ENCODE measurements around the gene B4GALT2.

DNA sequence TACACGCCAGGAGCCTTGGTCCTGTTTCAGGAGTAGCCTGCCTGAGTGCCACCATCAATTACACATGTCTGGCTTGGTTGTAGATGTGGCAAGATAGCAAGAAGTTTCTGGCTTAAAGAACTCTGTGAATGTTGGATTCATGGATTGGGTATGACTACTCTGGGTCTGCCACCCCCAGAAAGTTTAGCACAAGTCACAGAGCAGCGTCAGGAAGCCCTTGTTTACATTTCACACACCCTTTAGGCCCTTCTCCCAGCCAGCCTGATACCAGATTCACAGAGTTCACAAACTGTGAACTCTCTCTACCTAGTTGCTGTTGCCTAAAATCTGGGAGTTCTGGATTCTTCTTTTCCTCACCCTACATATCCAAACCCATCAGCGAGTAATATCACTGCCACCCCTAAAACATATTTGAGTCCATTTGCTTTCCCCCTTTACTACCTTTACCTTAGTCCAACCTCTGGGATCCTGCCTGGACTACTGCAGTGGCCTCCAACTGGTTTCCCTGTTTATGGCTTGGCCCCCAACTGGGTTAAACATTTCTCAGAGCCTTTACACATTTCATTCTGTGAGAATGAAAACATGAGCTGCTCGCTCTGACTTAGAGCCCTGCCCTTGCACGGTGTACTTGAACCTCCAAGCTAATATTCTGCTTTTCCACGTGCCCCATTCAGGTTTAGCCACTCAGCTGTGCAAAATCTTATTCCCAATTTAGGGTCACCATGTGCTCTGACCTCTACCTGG lies 8.3 kb downstream of the B4GALT2 start:
- TF ChIP-seq EZH2phosphoT487 (IDR thresholded peaks at IDR 0.05; ENCODE audit: borderline replicate concordance) (no peak), CEBPB (IDR thresholded peaks at IDR 0.05; ENCODE audit: low read depth) (no peak), RAD21 (IDR thresholded peaks at IDR 0.05; ENCODE audit: low read depth) (no peak), EGR1 (IDR thresholded peaks at IDR 0.05; ENCODE audit: low read depth) (no peak), EZH2 (IDR thresholded peaks at IDR 0.05) (no peak)
- TF ChIP-seq, protein P1, sequence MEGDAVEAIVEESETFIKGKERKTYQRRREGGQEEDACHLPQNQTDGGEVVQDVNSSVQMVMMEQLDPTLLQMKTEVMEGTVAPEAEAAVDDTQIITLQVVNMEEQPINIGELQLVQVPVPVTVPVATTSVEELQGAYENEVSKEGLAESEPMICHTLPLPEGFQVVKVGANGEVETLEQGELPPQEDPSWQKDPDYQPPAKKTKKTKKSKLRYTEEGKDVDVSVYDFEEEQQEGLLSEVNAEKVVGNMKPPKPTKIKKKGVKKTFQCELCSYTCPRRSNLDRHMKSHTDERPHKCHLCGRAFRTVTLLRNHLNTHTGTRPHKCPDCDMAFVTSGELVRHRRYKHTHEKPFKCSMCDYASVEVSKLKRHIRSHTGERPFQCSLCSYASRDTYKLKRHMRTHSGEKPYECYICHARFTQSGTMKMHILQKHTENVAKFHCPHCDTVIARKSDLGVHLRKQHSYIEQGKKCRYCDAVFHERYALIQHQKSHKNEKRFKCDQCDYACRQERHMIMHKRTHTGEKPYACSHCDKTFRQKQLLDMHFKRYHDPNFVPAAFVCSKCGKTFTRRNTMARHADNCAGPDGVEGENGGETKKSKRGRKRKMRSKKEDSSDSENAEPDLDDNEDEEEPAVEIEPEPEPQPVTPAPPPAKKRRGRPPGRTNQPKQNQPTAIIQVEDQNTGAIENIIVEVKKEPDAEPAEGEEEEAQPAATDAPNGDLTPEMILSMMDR (IDR thresholded peaks at IDR 0.05 in 2 of 3, conservative IDR thresholded peaks at IDR 0.05 in 1 of 3; ENCODE audit: borderline replicate concordance in 1 of 3, insufficient read depth in 1 of 3, low read depth in 2 of 3, low read length in 2 of 3), result no peak
- TF ChIP-seq, protein P2, sequence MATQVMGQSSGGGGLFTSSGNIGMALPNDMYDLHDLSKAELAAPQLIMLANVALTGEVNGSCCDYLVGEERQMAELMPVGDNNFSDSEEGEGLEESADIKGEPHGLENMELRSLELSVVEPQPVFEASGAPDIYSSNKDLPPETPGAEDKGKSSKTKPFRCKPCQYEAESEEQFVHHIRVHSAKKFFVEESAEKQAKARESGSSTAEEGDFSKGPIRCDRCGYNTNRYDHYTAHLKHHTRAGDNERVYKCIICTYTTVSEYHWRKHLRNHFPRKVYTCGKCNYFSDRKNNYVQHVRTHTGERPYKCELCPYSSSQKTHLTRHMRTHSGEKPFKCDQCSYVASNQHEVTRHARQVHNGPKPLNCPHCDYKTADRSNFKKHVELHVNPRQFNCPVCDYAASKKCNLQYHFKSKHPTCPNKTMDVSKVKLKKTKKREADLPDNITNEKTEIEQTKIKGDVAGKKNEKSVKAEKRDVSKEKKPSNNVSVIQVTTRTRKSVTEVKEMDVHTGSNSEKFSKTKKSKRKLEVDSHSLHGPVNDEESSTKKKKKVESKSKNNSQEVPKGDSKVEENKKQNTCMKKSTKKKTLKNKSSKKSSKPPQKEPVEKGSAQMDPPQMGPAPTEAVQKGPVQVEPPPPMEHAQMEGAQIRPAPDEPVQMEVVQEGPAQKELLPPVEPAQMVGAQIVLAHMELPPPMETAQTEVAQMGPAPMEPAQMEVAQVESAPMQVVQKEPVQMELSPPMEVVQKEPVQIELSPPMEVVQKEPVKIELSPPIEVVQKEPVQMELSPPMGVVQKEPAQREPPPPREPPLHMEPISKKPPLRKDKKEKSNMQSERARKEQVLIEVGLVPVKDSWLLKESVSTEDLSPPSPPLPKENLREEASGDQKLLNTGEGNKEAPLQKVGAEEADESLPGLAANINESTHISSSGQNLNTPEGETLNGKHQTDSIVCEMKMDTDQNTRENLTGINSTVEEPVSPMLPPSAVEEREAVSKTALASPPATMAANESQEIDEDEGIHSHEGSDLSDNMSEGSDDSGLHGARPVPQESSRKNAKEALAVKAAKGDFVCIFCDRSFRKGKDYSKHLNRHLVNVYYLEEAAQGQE (IDR thresholded peaks at IDR 0.05; ENCODE audit: low read depth), result no peak

All from HCT116 (cell line).